ENCODE data around the gene YAF2. TPM values are rescaled to one million over a fixed set of nuclear protein-coding genes. Genes with fewer than 3 reads are reported as not detected.
A peak's percentile ranks its signal among the peaks of the same experiment; 100 is the strongest.
"Not testable (repeated sequence)": the region's sequence is repeated elsewhere in the genome, so short reads cannot be mapped to it uniquely, and the experiment has no call there.

The YAF2 gene
- total RNA-seq, 2 donors from 2014 or later = 19.4 to 27.3 TPM

- whole genome bisulfite sequencing, 2 experiments (ENCODE audit: insufficient coverage in 1 of 2, insufficient read length in 1 of 2) = 60 to 90% methylated on average over 1 of the region's 1 CpG
- H3K4me3 Mint-ChIP-seq = no peak overlapping the region
- H3K4me3 ChIP-seq (ENCODE audit: low read length) = peak overlapping the region; percentile 88
- H3K36me3 ChIP-seq (ENCODE audit: control insufficient read depth, insufficient read depth, low read length) = peaks cover 20% of the 10 kb centered on the region
- peaks cover 48% of the 10 kb centered on the region for H3K27me3 Mint-ChIP-seq (ENCODE audit: insufficient read depth)
- no peak for DNase-seq
- H3K27ac ChIP-seq (ENCODE audit: low read depth, low read length) = no peak overlapping the region
- H3K9me3 Mint-ChIP-seq = no peaks in the 10 kb centered on the region
- no peaks in the 10 kb centered on the region for H3K4me1 ChIP-seq (ENCODE audit: control insufficient read depth, insufficient read depth, low read length)
- H3K36me3 Mint-ChIP-seq (ENCODE audit: low read depth) = peaks cover 35% of the 10 kb centered on the region
- peaks cover 11% of the 10 kb centered on the region for H3K4me1 Mint-ChIP-seq
- H3K27ac Mint-ChIP-seq = no peak overlapping the region
- H3K9me3 ChIP-seq (ENCODE audit: control insufficient read depth, low read length) = no peaks in the 10 kb centered on the region
- TF ChIP-seq CTCF (conservative IDR thresholded peaks at IDR 0.05) = no peak
- H3K9ac ChIP-seq (ENCODE audit: extremely low read depth, low read length, poor library complexity, severe bottlenecking) = no peak overlapping the region
- peaks cover 15% of the 10 kb centered on the region for H3K27me3 ChIP-seq (ENCODE audit: control insufficient read depth, insufficient read depth, low read length, poor library complexity, severe bottlenecking)
Observed at GRCh38 chr12:42235426-42235825, 2.6 kb downstream of the YAF2 start.

GRCh38 chr12:42234970-42235369 is 3.1 kb downstream of the YAF2 start:
- no peaks in the 10 kb centered on the region for H3K9me3 Mint-ChIP-seq
- Histone ChIP-seq H3K27me3 (ENCODE audit: control insufficient read depth, insufficient read depth, low read length, poor library complexity, severe bottlenecking) (peaks cover 11% of the 10 kb centered on the region), H3K9ac (ENCODE audit: extremely low read depth, low read length, poor library complexity, severe bottlenecking) (no peak overlapping the region), H3K36me3 (ENCODE audit: control insufficient read depth, insufficient read depth, low read length) (peaks cover 25% of the 10 kb centered on the region), H3K9me3 (ENCODE audit: control insufficient read depth, low read length) (no peaks in the 10 kb centered on the region), H3K27ac (ENCODE audit: low read depth, low read length) (no peak overlapping the region), H3K4me1 (ENCODE audit: control insufficient read depth, insufficient read depth, low read length) (no peaks in the 10 kb centered on the region), H3K4me3 (ENCODE audit: low read length) (peak overlapping the region; percentile 88)
- DNase-seq = no peak
- H3K4me3 Mint-ChIP-seq = no peak overlapping the region
- no peak overlapping the region for H3K27ac Mint-ChIP-seq
- H3K4me1 Mint-ChIP-seq = peaks cover 11% of the 10 kb centered on the region
- peaks cover 43% of the 10 kb centered on the region for H3K27me3 Mint-ChIP-seq (ENCODE audit: insufficient read depth)
- WGBS, 2 experiments (ENCODE audit: insufficient coverage in 1 of 2, insufficient read length in 1 of 2) = 89 to 97% methylated on average over 1 of the region's 2 CpGs
- peaks cover 40% of the 10 kb centered on the region for H3K36me3 Mint-ChIP-seq (ENCODE audit: low read depth)
- no peak for TF ChIP-seq CTCF (conservative IDR thresholded peaks at IDR 0.05)

- H3K4me3 ChIP-seq (ENCODE audit: low read length); H3K27me3 ChIP-seq (ENCODE audit: control insufficient read depth, insufficient read depth, low read length, poor library complexity, severe bottlenecking); H3K4me3 Mint-ChIP-seq; H3K27ac ChIP-seq (ENCODE audit: low read depth, low read length); DNase-seq; H3K4me1 ChIP-seq (ENCODE audit: control insufficient read depth, insufficient read depth, low read length); H3K4me1 Mint-ChIP-seq; H3K9ac ChIP-seq (ENCODE audit: extremely low read depth, low read length, poor library complexity, severe bottlenecking); H3K27ac Mint-ChIP-seq; H3K27me3 Mint-ChIP-seq (ENCODE audit: insufficient read depth): not testable (repeated sequence)
- WGBS, 2 experiments (ENCODE audit: insufficient coverage in 1 of 2, insufficient read length in 1 of 2) = 98% methylated on average over 13 of the region's 30 CpGs; no CpG with 5 or more reads in 1 of the 2 experiments
- Mint-ChIP-seq H3K36me3 (ENCODE audit: low read depth) (peaks cover 32% of the 10 kb centered on the region), H3K9me3 (peaks cover 22% of the 10 kb centered on the region)
- Histone ChIP-seq H3K36me3 (ENCODE audit: control insufficient read depth, insufficient read depth, low read length) (peaks cover 17% of the 10 kb centered on the region), H3K9me3 (ENCODE audit: control insufficient read depth, low read length) (peaks cover 18% of the 10 kb centered on the region)
Observed at GRCh38 chr12:42227525-42227924, 10.5 kb downstream of the YAF2 start.

GRCh38 chr12:42224501-42224900 is 13.5 kb downstream of the YAF2 start:
- H3K27ac Mint-ChIP-seq; H3K4me3 Mint-ChIP-seq; H3K4me3 ChIP-seq (ENCODE audit: low read length); H3K36me3 ChIP-seq (ENCODE audit: control insufficient read depth, insufficient read depth, low read length); H3K4me1 Mint-ChIP-seq; H3K27me3 Mint-ChIP-seq (ENCODE audit: insufficient read depth); H3K4me1 ChIP-seq (ENCODE audit: control insufficient read depth, insufficient read depth, low read length); H3K9ac ChIP-seq (ENCODE audit: extremely low read depth, low read length, poor library complexity, severe bottlenecking); DNase-seq; H3K27me3 ChIP-seq (ENCODE audit: control insufficient read depth, insufficient read depth, low read length, poor library complexity, severe bottlenecking); H3K27ac ChIP-seq (ENCODE audit: low read depth, low read length): not testable (repeated sequence)
- peaks cover 16% of the 10 kb centered on the region for H3K9me3 ChIP-seq (ENCODE audit: control insufficient read depth, low read length)
- H3K9me3 Mint-ChIP-seq = peaks cover 20% of the 10 kb centered on the region
- H3K36me3 Mint-ChIP-seq (ENCODE audit: low read depth) = peaks cover 17% of the 10 kb centered on the region
- 96 to 100% methylated on average over 4 of the region's 5 CpGs for WGBS, 2 experiments (ENCODE audit: insufficient coverage in 1 of 2, insufficient read length in 1 of 2)

Measured in endodermal cell (in vitro differentiated cells).